HG02943 (cell line): ENCODE results near the gene CRNKL1.

ENCODE experiments used
- ATAC-seq: cut with Tn5 transposase; IDR thresholded peaks from one replicate; pipeline ENCODE4 v1.9.1; 2021; ENCODE audit warnings: mild to moderate bottlenecking, low read depth, moderate library complexity; ENCODE audit not compliant: unreplicated experiment

The CRNKL1 gene

DNA sequence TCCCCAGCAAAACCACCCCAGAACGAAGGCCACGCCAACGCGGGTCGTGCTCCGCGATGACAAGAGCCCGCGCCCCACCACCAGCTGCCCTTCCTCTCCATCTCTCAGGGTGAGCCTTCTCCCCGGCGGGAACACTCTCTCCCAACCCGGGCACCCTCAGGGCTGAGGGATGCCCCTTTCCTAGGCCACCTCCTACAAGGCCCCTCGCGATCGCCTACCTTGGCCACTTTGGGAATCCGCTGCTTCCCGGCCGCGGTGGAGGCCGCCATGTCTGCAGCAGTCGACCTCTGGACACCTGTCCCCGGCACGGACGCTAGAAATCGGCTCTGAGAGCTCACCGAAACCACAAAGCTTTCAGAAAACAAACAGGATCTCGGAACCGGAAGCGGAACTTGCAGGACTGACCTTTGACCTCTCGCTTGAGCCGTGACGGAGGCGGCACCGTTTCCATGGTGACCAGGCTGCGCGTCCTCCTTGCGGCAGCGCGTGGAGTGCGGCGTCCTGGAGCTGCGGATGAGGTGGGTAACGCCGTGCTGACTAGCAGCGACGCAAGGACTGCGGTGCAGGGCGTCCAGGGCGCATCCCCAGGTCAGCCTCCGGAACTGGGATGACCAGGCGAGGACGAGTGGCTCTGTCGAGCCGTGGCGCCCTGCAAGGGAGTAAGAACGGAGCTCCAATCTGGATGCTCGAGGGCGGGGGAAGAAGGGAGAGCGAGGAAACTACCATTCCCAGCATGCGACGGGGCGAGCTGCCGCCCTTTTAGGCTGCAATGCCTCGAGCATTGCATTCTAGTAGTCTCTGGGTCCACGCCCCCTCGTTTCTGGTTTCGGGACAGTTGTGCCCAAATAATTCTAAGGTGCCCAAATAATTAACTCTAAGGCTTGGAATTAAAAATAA, at the start of gene CRNKL1, which contains the start of gene CFAP61:
Gene CRNKL1 (minus strand): TSS at position 393 of the 897 bp plus-strand sequence. CDS start 124 bp downstream, at position 269.
Gene CFAP61 (plus strand): TSS at position 459 of the 897 bp plus-strand sequence. CDS start 4,122 bp downstream, outside the sequence.
- peak; percentile 95 for ATAC-seq

DNA sequence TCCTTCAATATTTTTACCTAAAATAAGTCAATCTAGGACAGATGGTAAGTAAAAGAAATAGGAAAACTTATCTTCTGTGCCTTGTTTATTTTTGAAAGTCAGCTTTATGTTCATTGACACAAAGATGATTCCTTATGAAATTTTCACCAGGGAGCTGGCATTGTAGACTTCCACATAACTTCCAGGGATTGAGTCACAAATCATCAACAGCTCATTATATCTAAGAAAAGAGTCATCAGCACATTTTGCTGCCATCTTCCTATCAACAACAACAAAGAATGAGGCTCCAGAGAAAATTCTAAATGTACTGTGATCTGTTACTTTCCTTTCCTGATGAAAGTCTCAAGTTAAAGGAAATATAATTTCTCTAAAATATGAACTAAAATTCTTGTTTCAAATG, 48.6 kb upstream of the CRNKL1 start:
- no peak for ATAC-seq

DNA sequence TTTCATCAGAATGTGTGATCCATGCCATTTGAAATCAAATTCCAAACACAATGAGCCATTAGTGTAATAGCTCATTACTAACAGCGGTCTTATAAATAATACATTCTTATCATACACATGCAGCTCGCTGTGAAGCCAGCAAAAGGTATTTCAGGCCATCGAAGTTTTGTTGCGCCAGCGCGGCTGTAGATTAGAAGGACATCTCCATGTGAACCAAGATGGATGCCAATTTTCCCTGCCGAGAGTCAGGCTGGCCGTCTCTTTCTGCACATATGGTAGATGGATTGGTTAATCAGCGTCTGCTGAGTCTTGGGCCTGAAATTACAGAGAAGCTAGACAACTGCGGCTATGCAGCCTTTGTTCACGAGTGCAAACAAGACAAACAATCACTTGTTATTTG, 44.2 kb upstream of the CRNKL1 start:
- no peak for ATAC-seq

DNA sequence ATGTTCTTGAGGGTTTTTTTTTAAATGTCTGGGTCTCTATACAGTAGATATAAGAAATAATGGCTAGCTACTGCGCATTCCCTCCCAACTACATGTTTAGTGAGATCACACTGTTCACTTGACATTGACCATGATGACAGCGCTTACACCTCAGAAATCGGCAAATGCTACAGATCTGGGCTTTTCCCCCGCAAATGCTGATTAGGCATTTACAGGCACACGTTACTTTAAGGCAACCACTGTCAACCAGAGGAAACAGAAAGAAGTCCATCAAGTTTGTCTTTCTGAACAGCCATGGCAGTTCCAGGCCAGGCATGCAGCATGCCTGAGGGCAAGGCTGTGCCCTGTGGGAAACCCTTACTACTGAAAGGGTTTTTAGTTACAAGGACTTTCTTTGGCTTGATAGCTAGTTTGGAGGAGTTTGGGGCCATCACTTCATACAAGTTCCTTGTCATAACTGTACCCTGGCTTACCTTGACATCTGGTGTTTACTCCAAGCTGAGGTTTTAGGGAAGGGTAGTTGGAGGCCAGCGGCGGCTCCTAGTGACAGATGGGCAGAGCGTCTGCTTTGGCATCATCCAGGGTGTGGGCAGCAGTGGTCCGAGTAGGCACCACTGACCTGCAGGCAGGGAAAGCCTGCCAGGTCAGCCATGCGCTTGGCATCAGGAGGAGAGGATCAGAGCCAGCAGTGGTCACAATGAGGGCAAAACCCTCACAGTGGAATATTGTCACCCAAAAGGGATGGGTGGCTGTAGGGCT, 43.0 kb upstream of the CRNKL1 start:
- no peak for ATAC-seq

DNA sequence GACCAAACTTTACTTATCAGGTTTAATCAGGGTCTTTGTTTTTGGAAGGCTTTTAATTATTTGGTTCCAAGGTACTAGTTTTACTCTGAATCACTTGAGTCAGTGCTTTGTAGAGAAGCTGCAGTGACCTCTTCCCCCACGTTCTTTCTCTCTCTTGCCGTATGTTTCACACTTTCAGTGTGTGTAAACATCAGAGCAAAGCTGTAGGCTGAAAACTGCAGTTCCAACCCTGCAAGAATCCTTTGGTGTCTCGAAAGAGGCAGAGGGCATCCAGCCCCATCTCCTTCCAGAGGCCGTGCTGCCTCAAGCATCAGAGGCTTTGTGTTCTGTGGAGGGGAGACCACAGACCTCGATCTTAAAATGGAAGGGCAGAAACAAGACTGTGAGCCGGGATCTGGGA, 42.1 kb upstream of the CRNKL1 start:
- no peak for ATAC-seq

DNA sequence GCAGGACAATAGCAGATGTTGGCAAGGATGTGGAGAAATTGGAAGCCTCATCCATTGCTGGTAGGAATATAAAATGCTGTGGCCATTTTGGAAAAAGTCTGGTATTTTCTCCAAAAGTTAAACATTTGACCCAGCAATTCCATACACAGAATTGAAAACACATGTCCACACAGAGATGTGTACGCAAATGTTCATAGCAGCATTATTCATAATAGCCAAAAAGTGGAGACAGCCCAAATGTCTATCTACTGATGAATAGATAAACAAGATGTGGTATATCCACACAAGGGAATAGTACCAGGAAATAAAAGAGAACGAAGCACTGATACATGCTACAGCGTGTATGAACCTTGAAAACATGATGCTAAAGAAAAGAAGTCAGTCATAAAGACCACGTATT, 40.6 kb upstream of the CRNKL1 start:
- no peak for ATAC-seq

DNA sequence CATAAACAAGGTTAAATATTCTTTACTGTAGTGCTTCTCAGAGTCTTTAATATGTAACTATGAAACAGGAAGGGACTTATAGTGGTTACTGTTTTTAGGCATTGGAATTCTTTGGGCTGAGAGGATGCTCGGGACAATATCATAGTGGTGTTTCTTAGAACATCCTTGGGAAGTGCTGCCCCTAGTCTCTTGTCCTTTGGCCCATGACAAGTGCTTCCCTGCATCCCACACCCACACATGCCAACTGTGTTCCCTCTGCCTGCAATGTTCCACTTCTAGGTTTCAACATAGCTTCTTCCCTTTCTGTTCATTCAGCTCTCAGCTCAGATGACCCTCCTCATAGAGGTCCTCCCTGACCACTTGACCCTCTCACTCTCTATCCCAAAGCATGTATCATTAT, 37.7 kb upstream of the CRNKL1 start:
- no peak for ATAC-seq

DNA sequence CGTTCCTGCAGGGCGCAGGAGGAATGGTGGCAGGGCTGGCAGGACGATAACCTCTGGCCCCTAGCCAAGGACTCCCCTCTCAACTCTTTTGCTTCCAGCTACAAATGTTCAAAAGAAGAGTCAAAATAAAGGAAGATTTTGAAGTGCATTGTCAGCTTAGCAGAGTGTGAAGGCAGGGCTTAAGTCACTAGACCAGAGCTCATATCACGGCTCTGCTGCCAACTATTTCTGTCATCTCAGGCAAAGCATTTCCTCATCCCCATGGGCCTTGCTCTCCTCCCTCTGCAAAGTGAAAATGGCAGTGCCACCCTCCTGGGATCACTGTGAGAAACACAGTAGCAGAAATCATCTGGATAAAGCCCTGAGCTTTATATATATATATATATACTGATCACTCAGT, 36.8 kb upstream of the CRNKL1 start:
- no peak for ATAC-seq

DNA sequence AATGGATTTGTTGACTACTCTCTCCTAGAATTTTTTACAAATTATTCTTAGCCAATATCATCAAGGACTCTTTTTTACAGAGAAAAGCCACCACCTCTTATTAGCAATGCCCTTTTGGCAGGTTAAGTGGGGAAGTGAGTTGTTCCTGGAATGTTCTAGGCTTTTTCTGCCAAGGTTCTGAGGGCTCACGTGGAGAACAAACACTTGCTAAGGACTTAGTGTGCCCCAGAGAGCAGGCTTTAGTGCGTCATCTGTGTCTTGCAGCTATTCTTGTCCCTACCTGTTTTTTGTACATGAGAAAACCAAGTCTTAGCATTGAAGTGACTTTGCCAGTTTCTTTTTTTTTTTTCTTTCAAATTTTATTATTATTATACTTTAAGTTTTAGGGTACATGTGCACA, 33.5 kb upstream of the CRNKL1 start:
- no peak for ATAC-seq

DNA sequence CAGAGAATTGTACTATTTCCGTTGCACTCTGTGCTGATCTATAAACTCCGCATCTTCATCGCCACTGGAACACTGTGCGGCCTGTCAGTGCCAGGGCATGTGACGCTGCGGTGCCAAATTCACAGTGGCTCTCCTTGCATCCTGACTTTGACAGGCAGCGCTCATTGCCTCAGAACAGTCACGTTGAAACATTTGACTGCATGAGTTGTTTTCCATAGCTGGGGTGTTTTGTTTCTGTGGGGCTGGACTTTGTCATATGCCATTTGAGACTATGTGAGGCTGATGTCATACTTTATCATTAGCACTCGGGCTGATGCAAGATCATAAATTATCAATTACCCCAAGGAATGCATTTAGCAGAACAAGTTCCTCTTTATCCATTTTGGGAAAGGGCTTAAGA, 32.8 kb upstream of the CRNKL1 start:
- ATAC-seq: no peak

DNA sequence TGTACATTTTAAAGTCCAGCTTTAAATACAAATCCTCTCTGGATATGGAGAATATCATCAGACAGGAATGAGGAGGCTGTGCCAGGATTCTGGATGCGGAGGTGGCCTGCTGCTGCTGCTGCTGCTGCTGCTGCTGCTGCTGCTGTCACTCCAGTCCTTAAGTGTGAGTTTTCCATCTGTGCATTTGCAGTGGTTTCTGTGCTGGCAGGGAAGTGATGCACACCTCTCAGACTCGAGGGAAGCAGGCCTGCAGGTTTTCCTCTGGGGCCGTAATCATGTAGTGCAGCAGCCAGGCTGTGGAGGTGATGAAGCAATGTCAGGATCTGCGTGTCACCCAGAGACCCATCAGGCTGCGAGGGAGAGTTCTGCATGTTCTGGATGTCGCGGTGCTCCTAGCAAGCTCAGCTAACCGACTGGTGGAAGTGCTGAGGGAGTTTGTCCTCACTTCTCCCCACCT, 32.1 kb upstream of the CRNKL1 start:
- no peak for ATAC-seq

DNA sequence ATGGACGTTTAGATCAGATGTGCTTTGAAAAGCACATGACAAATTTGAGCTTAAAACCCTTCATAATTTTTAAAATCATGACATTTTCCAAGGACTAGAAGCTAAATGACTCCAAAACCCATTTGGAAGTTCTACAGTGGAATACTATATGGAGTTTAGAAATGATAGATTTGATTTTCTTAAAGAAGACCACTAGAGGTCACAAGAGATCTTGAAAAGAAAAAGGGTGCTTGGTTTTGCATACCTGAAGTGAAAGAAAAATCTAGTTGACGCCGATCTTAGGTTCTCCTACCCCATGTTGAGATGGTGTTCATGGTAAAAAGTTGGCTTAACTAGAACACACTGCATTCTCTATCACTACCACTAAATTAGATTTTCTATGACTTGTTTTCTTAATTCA, 31.5 kb upstream of the CRNKL1 start:
- peak; percentile 80 for ATAC-seq

DNA sequence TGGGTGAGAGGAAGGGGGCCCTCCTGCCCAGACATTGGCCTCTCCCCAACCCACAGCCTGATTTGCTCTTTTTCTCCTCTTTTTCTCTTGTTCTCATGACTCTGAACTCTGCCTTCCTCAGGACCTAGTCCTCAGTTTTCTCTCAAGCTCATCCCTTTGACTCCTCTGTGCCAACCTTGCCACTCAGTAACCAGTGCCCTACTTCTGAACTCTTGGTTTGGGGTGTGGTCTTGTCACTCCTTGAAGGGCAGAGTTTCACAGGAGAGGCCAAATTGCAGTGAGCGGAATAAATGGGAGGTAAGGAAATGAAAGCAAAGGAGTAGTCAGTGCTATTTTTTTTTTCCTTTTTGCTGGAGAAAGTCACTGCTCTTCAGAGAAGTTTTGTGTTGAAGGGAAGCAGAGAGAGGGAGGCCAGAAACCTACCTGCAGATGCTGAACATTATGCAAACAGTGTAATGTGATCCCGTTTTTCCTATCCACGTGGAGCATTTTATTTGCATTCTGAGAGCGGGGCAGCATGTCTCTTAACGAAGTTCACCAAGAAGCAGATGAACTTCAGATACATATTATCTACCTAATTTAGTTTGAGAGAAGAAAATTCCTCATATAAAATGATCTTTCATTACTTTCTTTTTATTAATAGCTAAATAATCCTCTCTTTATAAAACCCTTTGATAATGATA, 27.0 kb upstream of the CRNKL1 start:
- ATAC-seq: no peak

DNA sequence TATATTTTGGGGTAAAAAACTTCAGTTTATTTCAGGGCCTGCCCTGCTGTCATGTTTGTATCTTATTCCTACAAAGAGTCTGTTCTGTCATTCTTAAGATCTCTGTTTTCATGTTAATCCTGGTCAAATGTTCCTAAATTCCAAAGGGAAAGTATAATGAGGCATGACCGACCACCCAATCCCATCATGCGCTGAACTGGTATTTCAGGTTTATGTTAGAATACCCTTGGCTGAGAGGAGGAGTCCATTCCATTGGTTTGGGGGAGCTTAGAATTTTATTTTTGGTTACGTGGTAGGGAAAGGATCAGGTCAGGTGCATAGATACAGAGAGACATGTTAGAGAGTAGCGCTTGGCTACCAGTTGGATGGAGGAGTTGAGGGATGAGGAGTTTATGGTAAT, 25.8 kb upstream of the CRNKL1 start:
- no peak for ATAC-seq

DNA sequence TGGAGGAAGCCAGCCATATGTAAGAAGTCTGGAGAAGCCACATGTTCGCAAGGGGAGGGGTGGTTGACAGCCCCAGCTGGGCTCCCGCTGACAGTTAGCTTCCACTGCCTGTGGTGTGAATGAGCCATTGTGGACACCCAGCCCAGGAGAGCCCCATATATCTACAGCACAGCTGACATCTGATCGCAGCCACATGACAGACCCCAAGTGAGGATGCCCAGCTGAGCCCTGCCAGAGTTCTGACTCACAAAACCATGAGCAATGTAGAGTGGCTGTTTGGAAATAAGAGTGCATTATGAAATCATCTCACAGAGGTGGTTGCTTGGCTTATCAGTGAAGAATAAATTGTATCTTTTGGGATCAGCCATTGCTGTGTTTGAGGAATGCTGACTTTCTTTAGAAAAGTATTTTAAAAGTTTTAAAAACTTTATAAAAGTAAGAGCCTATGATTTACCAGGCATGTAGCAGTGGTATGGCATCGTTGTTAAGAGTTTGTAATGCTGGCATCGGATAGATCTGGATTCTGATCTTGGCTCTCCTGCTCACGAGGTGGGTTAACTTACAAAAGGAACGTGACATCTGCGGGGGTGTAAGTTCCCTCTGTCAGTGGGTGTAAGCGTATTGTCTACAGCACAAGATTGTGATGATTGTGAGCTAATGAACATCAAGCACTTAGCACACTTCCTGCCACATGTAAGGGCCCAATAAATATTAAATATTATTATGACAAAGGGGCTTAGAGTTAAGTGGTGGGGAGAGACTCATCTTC, 24.2 kb upstream of the CRNKL1 start:
- ATAC-seq: no peak

DNA sequence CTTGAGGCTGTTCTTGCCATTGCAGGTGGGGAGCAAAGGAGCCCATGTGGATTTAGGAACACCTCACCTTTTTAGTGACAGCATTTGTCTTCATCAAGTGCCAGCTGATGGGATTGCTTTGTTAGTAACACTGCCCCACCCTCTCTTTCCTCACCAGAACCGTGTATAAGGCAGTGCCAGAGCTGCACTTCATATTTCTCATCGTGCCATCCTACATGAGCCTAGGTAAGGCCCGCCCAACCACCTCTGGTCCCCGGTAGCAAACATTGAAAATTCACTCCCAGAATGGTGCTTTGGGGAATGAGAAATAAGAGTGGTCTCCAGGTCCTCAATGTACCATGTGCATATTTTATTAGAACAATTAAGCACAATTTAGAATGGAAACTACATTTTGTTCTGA, 22.8 kb upstream of the CRNKL1 start:
- no peak for ATAC-seq

DNA sequence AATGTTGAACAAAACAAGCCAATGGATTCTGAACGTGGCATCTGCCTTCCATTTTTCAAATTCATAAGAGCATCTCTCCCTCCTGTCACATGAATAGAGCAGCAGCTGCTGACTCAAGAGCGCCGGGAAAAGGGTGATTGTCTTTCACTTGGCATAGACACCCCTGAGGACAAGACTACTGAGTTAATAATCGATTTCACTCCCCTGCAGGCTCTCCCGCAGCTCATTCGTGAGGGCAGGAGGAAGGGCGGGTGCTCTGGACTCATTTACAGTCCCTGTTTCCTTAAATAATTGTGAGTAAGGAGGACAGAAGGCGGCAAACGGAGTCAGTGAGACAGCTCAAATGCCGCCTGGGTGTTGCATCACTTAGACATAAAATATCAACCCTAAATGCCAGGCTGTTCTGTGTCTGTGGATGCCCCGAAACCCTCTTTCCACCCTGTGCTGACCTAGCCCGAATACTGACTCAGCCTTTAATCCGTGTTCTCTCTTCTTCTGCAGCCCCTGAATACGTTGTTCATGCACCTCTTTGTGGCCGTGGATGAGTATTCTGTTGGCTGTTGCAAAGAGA, 21.6 kb upstream of the CRNKL1 start:
- no peak for ATAC-seq

DNA sequence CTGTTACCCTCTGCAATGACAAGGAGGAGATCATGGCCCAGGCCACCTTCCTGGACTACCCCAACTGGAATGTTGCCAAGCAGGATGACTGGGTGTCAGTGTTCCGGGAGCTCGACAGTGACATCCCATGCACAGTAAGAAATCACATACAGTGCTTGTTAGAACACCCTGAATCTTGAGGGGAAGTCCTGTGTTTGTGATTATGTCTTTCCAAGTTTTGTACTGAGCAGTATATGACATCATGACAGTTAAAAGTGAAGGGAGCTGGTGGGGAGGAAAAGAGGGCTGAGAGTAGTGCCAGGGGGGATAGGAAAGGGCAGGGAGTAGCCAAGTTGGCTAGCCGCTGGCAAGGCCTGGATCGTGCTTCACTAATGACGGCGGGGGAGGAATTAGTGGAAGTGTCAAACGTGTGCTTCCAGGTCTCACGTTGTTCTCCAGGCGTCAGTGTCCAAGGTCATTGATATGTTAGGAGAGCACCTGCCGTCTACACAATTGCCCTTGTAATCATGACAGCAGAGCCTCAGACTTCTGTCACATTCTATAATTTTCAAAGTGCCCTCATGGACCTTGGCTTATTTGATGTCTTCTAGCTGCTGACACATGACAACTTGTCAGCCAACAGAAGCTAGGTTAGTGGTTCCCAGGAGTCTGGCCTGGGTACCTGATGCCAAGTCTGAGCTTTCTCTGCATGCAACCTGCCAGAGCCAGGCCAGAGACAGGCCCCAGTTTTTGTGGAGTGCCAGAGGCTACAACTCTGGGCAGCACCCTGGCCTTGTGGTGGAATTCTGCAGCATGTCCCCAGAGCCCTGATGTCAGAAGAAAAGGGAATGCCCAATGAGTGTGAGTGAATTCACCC, 18.8 kb upstream of the CRNKL1 start:
- no peak for ATAC-seq

DNA sequence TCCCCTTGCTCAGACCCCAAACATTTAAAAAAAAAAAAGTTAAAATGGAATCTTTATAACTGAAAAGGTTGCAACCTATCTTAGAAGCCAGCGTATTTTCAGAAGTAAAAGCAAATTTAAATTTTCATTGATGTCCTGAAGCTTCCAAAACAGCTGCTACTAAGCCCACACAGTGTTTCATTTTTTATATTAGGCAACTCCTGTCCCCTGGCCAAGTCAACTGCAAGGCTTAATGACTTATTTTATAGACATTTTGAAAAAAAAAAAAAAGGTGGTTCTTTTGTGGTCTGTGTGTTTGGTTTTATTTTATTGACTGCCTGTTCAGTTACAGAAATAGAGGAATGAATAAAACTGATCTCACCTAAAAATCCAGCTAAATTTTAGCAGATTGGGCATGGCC, 13.1 kb upstream of the CRNKL1 start:
- no peak for ATAC-seq
